WTC11 (cell line): Measurements from ENCODE around the gene EVC.

ENCODE experiments used
- CTCF ChIP-seq: fragments of 200-600 bp; IDR thresholded peaks from 2 replicates; pipeline ENCODE4 v1.8.0; 2022; ENCODE audit warnings: antibody characterized with exemption
- E2F4 ChIP-seq: sonication (generic); formaldehyde crosslinking; IDR thresholded peaks from 2 replicates; pipeline ENCODE4 v1.8.1; 2022; ENCODE audit warnings: low read depth, mild to moderate bottlenecking, moderate library complexity, missing genetic modification reagents, borderline replicate concordance
- ESRRA ChIP-seq: sonication (generic); formaldehyde crosslinking; IDR thresholded peaks from 2 replicates; pipeline ENCODE4 v1.8.1; 2022; ENCODE audit warnings: mild to moderate bottlenecking, missing genetic modification reagents, borderline replicate concordance
- JAZF1 ChIP-seq: fragments of 250-450 bp; sonication (Bioruptor Pico); IDR thresholded peaks from 2 replicates; pipeline ENCODE4 v1.9.0; 2021; ENCODE audit warnings: moderate library complexity, mild to moderate bottlenecking, inconsistent platforms
- MXD4 ChIP-seq: fragments of 250-450 bp; sonication (Bioruptor Pico); IDR thresholded peaks from 2 replicates; pipeline ENCODE4 v1.8.0; 2021; ENCODE audit warnings: mild to moderate bottlenecking, moderate library complexity, borderline replicate concordance
- OVOL2 ChIP-seq: fragments of 250-450 bp; sonication (Bioruptor Pico); IDR thresholded peaks from 2 replicates; pipeline ENCODE4 v1.9.0; 2021; ENCODE audit warnings: mild to moderate bottlenecking, borderline replicate concordance
- TEAD4 ChIP-seq: sonication (generic); formaldehyde crosslinking; IDR thresholded peaks from 2 replicates; pipeline ENCODE4 v1.8.0; 2022; ENCODE audit warnings: mild to moderate bottlenecking, missing genetic modification reagents
- TP53 ChIP-seq: sonication (generic); formaldehyde crosslinking; IDR thresholded peaks from 2 replicates; pipeline ENCODE4 v1.8.1; 2023; ENCODE audit warnings: mild to moderate bottlenecking, missing genetic modification reagents
- ZBTB21 ChIP-seq: sonication (generic); formaldehyde crosslinking; IDR thresholded peaks from 2 replicates; pipeline ENCODE4 v1.8.1; 2023; ENCODE audit warnings: mild to moderate bottlenecking, missing genetic modification reagents, borderline replicate concordance
- ZNF512 ChIP-seq: sonication (generic); formaldehyde crosslinking; IDR thresholded peaks from 2 replicates; pipeline ENCODE4 v1.8.1; 2022; ENCODE audit warnings: missing genetic modification reagents, borderline replicate concordance

- TF ChIP-seq CTCF (no peak), OVOL2 (CRISPR knock-in tag) (no peak), JAZF1 (CRISPR knock-in tag) (no peak), ZNF512 (no peak), E2F4 (CRISPR knock-in tag) (no peak), MXD4 (no peak), TEAD4 (CRISPR knock-in tag) (no peak), TP53 (CRISPR knock-in tag) (no peak), ESRRA (CRISPR knock-in tag) (no peak), ZBTB21 (CRISPR knock-in tag) (no peak)
These were observed 94.3 kb downstream of the EVC start for GRCh38 chr4:5805270-5805669.
